ENCODE data around the gene SSBP3.
"Not testable (repeated sequence)": the region's sequence is repeated elsewhere in the genome, so short reads cannot be mapped to it uniquely, and the experiment has no call there.

Gene SSBP3

DNA sequence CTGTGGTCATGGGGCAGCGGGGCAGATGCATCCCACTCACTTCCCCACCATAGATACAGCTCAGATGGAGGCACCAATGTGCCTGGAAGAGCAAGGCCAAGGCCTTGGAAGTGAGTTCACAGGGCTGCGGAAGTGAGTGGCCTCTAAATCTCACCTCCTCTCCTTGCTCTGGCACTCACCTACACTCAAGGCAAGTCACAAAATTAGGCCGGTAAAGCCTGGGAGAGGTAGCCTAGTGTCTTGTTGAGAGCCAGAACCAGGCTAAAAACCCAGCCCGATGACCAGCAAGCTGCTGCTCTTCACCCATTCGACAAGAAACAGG is 57.5 kb downstream of the SSBP3 start:
- no peak for DNase-seq (ENCODE audit: low read depth, low spot score)

DNA sequence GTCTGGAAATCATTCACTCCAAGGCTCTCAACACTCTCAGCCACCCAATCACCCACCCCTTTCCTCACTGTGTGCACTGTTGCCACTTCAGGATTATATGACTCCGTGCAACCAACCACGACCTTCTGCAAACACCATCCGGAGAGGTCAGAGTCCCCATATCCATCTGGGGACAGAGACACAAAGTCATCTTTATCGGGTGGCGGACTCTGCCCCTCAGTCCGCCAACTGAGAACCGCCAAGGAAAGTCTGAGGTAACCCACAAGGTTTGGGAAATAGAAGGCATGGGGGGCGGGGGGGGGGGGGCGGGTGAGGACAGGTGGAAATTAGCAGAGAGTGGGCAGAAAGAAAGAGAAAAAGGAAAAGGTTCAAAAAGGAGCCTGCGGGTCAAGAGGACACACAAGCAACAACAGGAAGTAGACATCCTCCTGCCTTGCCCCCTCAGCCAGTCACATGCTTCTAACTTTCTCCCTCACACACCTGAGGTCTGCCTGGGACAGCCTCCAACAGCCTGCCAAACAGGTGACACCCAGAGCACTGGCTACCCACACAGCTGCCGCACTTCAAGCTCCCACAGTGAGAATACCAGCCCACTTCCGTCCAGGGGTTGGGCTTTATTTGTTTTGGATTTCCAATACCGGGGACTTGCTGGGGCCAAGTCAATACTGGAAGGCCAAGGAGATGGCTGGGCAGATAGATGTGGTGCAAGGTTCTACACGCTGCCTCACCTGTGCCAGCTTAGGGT is 58.1 kb downstream of the SSBP3 start:
- DNase-seq (ENCODE audit: low read depth, low spot score), result no peak

DNA sequence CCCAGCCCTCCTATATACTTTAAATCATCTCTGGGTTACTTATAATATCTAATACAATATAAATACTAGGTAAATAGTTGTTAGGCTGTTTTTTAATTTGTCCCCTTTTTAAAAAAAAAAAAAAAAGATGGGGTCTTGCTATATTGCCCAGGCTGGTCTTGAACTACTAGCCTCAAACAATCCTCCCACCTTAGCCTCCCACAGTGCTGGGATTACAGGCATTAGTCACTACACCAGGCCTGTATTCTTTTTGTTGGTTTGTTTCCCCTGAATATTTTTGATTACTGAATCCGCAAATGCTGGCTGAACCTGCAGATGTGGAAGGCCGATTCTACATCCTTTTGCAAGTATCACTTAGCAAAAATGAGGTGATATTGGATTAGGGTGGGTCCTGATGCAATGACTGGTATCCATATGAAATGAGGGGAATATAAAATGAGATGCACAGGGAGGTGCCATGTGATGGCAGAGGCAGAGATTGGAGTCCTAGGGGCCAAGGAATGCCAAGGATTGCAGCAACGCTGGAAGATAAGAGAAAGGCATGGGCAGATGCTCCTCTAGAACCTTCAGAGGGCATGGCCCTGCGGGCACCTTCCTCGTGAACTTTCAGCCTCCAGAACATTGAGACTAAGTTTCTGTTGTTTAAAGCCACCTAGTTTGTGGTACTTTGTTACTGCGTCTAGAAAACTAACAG is 58.8 kb downstream of the SSBP3 start:
- no peak for DNase-seq (ENCODE audit: low read depth, low spot score)

DNA sequence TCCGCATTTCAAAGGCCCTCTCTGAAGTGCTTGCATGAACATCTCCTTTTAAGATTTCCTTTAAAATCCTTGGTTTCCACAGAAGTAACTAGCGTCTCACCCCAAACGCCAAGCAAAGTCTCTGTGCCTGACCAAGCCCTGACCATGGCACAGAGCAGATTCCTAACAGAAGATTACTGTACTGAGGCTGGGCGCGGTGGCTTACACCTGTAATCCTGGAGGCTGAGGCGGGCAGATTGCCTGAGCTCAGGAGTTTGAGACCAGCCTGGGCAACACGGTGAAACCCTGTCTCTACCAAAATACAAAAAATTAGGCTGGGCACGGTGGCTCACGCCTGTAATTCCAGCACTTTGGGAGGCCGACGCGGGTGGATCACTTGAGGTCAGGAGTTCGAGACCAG is 60.6 kb downstream of the SSBP3 start:
- not testable (repeated sequence) for DNase-seq (ENCODE audit: low read depth, low spot score)

DNA sequence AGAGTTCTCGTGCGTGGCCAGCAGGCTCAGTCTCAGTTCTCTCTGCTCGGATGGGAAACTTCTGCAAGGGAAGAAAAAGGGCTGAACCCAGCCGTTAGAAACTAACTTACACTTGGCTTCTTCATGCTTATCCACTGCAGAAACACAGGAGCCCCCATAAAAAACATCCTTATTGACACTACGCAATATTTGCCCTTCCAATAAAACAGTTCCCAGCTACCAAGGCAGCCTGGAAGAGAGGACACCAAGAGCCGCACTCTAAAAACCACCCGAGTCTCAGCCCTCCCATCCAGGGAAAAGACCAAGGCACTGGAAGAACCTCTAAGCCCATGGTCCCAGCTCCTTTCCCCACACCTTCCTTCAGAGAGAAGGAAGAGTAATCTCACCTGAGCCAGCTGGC is 61.1 kb downstream of the SSBP3 start:
- no peak for DNase-seq (ENCODE audit: low read depth, low spot score)

DNA sequence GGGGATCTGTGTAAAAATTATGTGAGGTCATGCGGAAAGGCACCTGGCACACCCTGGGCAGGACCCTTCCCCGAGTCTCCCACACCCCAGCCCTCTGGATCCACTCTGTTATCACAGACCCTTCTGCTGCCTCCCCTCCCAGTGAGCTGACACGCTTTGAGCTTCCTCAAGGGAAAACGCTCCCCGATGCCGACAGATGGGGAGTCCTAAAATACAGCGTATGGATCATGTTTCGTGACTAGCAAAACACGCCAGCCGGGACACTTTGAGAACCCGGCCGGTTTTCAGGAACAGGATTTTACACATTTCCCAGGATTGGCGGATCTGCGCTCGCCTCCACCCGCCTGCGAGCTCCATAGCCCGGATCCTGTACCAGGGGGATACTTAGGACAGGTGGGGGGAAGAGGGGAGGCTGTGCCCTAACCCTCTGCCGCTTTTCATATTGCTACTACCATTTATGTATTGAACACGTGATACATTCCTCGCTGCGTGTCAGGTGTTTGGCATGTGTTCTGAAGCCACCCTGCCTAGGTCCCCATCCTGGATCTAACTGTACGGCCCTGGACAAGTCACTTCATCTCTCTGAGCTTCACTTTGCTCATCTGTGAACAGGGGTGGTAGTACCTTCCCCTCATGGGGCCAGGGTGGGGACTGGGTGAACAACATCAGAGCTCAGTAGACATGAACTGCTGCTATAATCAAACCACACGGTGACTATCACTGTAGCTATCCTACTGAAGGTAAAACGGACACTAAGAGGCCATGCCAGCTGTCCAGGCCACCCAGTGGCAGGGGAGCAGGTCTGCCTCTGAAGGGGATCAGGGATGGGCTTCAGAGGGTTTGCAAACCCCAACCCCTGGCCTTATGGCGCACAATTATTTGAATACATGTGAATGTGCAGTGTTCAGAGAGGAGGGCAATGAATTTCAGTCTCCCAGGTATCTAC is 63.2 kb downstream of the SSBP3 start:
- no peak for DNase-seq (ENCODE audit: low read depth, low spot score)

DNA sequence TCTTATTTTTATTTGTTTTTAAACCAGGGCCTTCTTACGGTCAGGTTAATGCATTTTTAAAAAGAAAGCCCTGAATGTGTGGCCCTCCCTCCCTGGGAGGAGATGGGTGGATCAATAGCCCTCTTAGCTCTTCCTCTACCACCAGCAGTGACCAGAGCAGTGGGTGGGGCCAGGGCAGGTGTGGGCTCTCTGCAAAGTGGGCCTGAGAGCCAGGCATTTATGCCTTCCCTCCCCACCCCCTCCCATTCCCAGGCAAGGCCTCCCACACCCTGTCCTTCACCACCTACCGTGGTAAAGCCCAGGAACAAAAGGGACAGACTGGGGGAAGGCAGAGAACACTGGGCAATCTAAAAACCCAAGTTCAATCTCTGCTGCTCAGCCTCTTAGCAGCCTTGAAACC is 63.9 kb downstream of the SSBP3 start:
- no peak for DNase-seq (ENCODE audit: low read depth, low spot score)

DNA sequence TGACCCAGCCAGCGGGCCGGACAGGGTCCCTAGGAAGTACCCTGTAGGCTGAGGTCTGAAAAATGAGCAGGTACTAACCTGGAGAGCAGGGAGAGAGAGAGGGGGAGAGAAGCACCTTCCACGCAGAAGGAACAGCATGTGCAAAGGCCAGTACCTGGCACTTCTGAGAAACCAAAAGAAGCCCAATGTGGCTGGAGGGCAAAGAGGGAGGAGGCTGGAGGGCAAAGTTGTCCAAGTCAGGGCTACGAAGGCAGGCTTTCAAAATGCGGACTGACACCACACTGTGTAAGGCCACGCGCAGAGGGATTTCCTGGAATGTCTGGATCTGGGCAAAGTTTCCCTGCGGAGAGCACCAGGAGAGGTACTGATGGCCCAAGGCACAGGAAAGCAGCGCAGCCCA is 64.4 kb downstream of the SSBP3 start:
- no peak for DNase-seq (ENCODE audit: low read depth, low spot score)

DNA sequence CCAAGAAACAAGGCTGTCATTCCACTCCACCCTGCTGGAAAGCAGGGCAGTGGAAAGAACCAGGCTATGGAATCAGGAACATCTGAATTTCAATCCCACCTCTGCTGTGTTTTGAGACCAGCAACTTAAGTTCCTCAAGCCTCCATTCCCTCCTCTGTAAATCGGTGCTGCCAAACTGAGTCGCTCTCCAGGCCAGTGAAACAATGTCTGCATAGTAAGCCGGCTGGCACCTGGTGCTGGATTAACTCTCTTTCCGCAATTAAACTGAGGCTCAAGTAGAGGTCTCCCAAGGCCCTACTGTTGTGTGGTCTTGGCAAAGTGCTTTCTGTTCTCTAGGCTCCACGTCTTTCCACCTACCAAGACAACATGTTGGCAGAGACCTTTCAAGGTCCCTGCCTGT is 65.3 kb downstream of the SSBP3 start:
- DNase-seq (ENCODE audit: low read depth, low spot score), result no peak

DNA sequence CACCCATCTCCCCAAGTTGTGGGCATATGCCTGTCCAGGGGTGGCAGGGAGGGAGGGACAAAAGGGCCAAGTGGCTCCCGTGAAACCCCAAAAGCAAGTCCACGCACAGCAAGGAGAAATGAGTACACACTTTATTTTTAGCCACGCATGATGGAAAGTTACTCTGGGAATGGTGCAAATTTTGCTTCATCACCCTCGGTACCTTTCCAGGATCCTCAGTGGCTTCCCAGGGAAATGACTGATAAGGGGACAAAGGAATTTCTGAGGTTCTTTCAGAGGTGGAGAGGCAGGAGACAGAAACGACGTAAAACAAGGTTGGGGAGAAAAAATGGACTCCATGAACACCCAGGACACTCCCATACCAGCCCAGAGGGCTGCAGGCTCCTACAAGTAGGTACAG is 65.8 kb downstream of the SSBP3 start:
- DNase-seq (ENCODE audit: low read depth, low spot score), result no peak

DNA sequence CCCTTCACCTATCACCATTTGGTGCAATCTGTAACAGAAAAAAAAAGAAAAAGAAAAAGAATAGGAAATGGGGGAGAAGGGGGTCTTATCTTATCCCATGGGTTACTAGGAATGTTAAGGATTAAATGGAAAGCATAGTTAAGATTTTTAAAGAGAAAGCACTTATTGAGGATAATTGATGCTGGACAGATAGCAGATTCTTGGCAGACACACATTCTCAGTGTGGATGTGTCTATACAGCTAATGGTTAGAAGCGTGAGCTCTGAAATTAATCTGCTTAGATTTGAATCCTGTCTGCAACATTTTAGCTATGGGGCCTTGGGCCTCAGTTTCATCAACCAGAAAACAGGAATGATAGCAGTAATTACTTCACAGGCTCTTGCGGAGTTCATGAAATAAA is 67.1 kb downstream of the SSBP3 start:
- no peak for DNase-seq (ENCODE audit: low read depth, low spot score)

DNA sequence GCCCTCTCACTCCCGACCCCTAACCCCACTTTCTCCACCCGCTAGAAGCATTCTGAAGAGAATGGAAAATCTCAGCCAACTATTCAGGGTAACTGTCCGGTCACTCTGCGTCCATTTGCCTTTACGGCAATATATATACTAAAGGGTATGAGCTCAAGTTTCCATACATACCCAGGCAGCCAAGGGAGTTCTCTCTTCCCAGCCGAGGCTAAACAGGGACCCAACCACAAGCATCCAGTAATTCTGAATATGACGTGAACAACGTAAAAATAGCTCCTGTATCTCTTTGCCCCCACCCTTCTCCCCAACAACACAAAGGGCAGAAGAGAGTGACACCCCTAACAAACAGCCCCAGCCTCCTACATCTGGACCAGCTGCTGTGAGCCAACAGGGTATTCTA is 67.7 kb downstream of the SSBP3 start:
- no peak for DNase-seq (ENCODE audit: low read depth, low spot score)

DNA sequence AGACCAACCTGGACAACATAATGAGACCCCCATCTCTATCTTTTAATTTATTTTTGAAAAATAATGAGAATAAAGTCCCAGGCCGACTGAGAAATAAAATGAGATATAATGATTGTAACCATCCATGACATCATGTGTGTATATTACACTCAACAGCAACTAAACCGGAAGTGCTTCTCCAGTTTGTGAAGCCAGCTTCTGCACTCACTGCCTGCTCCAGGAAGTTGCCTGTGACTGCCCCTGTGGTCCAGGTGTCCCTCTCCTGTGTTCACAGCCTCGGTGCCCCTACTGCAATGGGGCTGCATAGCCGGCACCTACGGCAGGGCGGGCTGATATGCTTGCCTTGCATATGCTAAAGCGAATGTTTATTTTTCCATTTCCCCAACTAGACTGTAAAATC is 68.3 kb downstream of the SSBP3 start:
- DNase-seq (ENCODE audit: low read depth, low spot score), result no peak

DNA sequence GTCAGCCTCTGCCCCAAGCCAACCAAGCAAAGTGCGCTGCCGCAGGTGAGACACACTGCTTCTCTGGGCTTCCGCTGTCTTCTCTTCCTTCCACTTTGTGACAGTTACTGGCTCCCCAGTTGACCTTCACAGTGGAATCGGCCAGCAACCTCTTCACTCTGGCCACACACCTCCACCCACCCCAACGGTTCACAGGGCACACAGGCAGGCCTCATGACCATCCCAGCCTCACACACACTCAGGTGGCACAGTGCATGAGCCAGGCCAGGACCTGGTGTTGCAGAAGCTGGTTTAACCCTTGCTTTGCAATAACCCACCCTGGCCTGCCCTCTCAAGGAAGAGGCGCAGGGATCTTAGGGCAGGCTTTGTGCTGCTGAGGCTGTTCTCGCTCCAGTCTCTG is 69.2 kb downstream of the SSBP3 start:
- DNase-seq (ENCODE audit: low read depth, low spot score), result no peak

DNA sequence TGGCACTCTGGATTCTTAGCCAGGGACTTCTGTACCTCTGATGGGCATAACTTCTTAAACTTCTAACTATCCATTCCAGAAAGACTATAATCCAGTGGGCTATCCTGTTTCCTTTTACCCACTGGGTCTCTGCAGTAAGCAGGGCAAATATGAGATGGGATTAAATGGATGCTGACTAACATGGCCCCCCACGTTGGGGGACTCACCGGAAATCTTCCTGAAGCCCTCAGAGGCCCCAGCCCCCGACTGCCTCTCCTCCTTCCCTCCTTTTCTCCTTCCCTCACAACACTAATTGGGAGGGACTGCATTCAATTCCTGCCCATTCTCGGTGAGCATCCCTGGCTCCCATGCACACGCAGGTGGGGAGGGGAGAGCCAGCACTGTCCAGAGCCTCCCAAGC is 70.1 kb downstream of the SSBP3 start:
- no peak for DNase-seq (ENCODE audit: low read depth, low spot score)

DNA sequence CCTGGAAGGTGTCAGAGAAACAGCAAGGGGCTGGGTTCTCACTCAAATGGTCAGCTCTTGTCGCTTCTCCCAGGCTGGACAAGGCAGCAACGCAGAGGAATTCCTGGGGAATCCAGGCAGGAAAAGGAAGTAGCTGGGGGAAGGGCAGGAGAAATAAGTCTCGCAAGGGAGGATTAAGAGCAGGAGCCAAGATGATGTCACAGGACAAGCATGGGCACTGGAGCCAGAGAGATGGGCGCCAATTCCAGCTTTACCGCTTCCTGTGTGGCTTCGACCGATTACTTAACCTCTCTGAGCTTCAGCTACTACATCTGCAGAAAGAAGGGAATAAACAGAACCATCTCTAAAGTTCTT is 70.5 kb downstream of the SSBP3 start:
- DNase-seq (ENCODE audit: low read depth, low spot score), result no peak

DNA sequence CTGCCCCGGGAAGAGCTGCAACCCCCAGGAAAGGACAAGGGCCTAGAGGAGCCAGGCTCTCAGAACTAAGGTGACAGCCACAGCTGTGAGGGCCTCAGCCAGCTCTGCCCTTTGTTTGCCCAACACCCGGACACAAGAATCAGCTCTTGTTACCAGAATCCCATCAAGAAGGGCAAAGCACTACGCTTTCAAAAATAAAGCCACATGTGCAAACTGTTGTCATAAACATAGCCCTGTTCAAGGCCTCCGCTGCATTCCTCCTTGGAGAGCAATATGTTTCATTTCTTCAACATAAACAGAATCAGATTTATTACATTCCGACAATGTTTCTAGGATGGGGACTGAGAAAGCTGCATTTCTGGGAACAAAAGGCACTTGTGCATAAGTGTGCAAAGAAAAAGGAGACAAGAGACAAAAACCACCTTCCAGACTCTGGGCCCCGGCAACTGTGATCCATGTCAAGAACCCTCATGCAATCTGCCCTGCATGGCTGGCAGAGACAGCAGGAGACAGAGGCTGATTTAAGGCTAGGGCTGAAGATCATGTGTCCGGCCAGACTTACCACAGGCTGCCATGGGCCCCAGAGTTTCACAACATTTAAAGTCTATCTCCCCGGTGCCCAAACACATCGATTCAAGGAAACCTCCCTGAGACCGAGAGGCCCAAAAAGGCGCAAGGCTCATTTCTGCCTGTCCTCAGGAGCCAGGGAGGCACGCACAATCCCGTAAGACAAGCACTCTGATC is 71.0 kb downstream of the SSBP3 start:
- DNase-seq (ENCODE audit: low read depth, low spot score), result peak; percentile 33

DNA sequence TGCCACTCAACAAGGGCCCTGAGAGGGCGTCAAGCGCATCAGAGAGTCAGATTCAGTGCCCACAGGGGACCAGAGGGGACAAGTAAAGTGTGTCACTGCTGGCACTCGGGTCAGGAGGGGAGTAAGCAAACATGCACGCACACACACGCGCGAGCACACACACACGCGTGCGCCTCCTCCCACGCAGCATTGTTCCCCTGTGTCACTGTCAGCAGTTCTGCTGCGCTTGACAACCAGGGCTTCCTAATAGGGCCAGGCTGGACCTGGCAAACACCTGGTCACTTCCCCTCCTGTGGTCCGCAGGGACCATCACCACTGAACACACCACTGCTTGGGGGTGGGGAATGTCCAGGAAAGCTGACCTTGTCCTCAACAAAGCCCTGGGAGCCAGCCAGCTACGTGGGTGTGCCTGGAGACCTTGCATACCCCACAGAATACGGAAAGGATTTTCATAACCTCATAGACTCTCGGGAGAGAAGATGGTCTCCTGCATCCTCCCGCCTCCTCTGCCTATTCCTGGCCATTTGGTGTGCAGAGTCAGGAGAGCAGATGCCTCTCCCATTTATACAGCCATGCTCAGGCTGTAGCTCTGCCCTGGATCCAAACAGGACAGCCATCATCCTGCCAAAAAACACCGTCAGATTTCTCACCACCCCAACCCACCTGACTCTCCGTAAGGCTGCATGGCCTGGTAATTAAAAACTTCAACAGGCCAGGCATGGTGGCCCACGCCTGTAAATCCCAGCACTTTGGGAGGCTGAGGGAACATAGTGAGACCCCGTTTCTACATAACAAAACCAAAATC is 73.2 kb downstream of the SSBP3 start:
- DNase-seq (ENCODE audit: low read depth, low spot score), result no peak

DNA sequence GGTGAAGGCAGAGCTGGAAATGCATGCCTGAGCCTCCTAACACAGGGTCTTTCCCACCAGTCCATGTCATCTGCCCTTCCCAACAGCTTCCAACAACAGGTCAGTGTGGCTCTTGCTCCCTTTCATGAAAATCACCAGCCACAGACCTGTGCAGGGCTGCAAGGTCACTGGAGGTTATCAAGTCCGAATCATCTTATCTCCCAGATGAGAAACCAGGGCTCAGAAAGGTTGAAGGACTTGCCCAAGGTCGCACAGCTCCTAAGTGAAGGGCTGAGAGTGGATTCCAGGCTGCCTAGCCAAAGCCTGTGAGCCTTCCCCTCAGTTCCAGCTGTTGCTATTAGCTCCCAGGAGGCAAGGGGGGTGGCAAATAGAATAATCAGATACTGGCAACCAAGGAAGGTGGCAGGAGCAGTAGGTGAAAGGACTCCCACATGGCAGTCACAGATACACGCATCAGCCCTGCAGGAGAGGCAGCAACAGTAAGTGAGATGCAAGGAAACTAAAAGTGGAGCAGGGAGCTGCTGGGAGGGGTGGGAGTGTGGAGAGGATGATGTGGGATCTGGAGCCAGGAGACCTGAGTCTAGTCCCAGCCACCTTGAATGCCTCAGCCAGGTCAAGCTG is 74.2 kb downstream of the SSBP3 start:
- no peak for DNase-seq (ENCODE audit: low read depth, low spot score)

DNA sequence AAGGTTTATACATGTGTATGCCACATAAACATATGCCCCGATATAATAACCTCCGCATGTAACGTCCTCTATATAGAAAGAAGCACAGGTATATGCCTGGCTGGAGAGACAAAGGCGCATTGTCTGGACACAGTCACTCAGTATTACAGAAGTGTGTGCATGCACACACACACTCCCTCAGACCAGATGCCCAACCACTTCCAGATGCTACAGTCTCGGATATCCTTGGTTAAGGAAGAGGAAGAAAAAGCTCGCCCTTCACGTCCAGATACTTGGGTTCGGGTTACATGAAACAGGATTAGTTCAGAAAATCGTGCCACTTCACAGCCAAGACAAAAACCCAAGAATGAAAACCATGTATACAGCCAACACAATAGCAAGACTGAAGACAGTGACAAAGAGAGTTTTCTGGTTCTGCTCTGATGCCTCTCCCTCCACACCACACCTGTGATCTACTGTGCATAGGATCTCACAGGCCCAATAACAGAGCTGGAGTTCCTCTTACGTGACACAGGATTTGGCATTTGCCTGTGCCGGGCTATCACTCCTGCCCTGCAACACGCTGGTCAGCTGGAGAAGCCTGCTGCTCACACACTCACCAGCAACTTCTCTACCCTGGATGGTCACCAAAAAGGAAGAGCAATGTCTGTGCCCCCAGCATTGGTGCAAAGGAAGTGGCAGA is 75.0 kb downstream of the SSBP3 start:
- no peak for DNase-seq (ENCODE audit: low read depth, low spot score)
